NCI-H524 (cell line): Measurements from ENCODE around the gene PREP.
A peak's percentile ranks its signal among the peaks of the same experiment; 100 is the strongest.

Experiments
- DNase-seq, 2 experiments: peaks; one replicate each; lab custom pipeline; 2025; lab: John Stamatoyannopoulos, UW

PREP gene

GRCh38 chr6:105308840-105309239 lies 94.0 kb downstream of the PREP start:
- no peak for DNase-seq

GRCh38 chr6:105305521-105305920 lies 97.4 kb downstream of the PREP start:
- DNase-seq = no peak

GRCh38 chr6:105304825-105305224 lies 98.1 kb downstream of the PREP start:
- DNase-seq = no peak

GRCh38 chr6:105304366-105304765 lies 98.5 kb downstream of the PREP start:
- DNase-seq = no peak

- no peak for DNase-seq
Measured at GRCh38 chr6:105302617-105303128, 100.2 kb downstream of the PREP start.

- no peak for DNase-seq
Measured at GRCh38 chr6:105301756-105302616, 100.9 kb downstream of the PREP start.

GRCh38 chr6:105301072-105301503 lies 101.8 kb downstream of the PREP start:
- no peak for DNase-seq

GRCh38 chr6:105300090-105300489 lies 102.8 kb downstream of the PREP start:
- DNase-seq = no peak

- DNase-seq = no peak
Measured at GRCh38 chr6:105294129-105294528, 108.8 kb downstream of the PREP start.

GRCh38 chr6:105292689-105293339 lies 110.1 kb downstream of the PREP start:
- no peak for DNase-seq

- no peak for DNase-seq
Measured at GRCh38 chr6:105291525-105291924, 111.4 kb downstream of the PREP start.

GRCh38 chr6:105282631-105283585 lies 120.0 kb downstream of the PREP start:
- peak; percentile 61 to 83 for DNase-seq

- no peak for DNase-seq
Measured at GRCh38 chr6:105280033-105280432, 122.8 kb downstream of the PREP start.

- DNase-seq = no peak
Measured at GRCh38 chr6:105279463-105279862, 123.4 kb downstream of the PREP start.

GRCh38 chr6:105278813-105279212 lies 124.1 kb downstream of the PREP start:
- no peak for DNase-seq

- no peak for DNase-seq
Measured at GRCh38 chr6:105278035-105278434, 124.8 kb downstream of the PREP start.

GRCh38 chr6:105276374-105276773 lies 126.5 kb downstream of the PREP start:
- no peak for DNase-seq

- DNase-seq = no peak
Measured at GRCh38 chr6:105275542-105275941, 127.3 kb downstream of the PREP start.

GRCh38 chr6:105274678-105275077 lies 128.2 kb downstream of the PREP start:
- DNase-seq = peak in 1 of 2 experiments; percentile 52

- DNase-seq = no peak
Measured at GRCh38 chr6:105273589-105273988, 129.3 kb downstream of the PREP start.

GRCh38 chr6:105272786-105273185 lies 130.1 kb downstream of the PREP start:
- no peak for DNase-seq

GRCh38 chr6:105270511-105270910 lies 132.4 kb downstream of the PREP start:
- DNase-seq = peak in 1 of 2 experiments; percentile 67
